HEK293 (cell line): Measurements from ENCODE around the gene ARL14EPL.
A peak's percentile ranks its signal among the peaks of the same experiment; 100 is the strongest.

Source experiments
- CTCF ChIA-PET: fragments of 350-600 bp; formaldehyde crosslinking; extraction: SDS; loops from one replicate; lab custom pipeline; 2021; ENCODE audit warnings: antibody characterized with exemption; lab: Yijun Ruan, JAX
- POLR2A ChIA-PET: fragments of 300-600 bp; formaldehyde crosslinking; extraction: SDS; loops from one replicate; lab custom pipeline; 2020; ENCODE audit warnings: antibody characterized with exemption, inconsistent platforms; lab: Yijun Ruan, JAX
- H3K27ac ChIP-seq: fragments of 200-500 bp; sonication (Bioruptor generic); 2 replicates; pipeline ENCODE4 v1.5.1; 2014; ENCODE audit warnings: low read depth, low read length, control low read depth, inconsistent platforms; ENCODE audit errors: extremely low read depth
- H3K36me3 ChIP-seq, 2 experiments: fragments of 200-500 bp in 1 of 2; sonication (Bioruptor generic) in 1 of 2; 1 replicate in 1 of 2; 2 replicates in 1 of 2; pipeline ENCODE4 v1.5.1; 2014 to 2017; ENCODE audit warnings: inconsistent platforms in 2 of 2, low read length in 2 of 2; ENCODE audit not compliant: control insufficient read depth in 2 of 2, insufficient read depth in 1 of 2
- H3K4me1 ChIP-seq: fragments of 200-500 bp; sonication (Bioruptor generic); 2 replicates; pipeline ENCODE4 v1.5.1; 2014; ENCODE audit warnings: mild to moderate bottlenecking, low read length, inconsistent platforms; ENCODE audit not compliant: control insufficient read depth, insufficient read depth
- H3K4me3 ChIP-seq: 2 replicates; pipeline ENCODE4 v1.5.1; 2011; ENCODE audit warnings: low read depth, mild to moderate bottlenecking, control low read depth, low read length, moderate library complexity
- H3K9me3 ChIP-seq: fragments of 200-500 bp; sonication (Bioruptor generic); 2 replicates; pipeline ENCODE4 v1.5.1; 2014; ENCODE audit warnings: low read depth, low read length, inconsistent platforms; ENCODE audit not compliant: control insufficient read depth, insufficient read depth
- SCRT2 ChIP-seq: fragments of 450-650 bp; formaldehyde crosslinking; IDR thresholded peaks from 2 replicates; pipeline ENCODE4 v1.5.1; 2016; ENCODE audit warnings: missing biosample characterization, missing genetic modification characterization
- ZNF157 ChIP-seq: fragments of 450-650 bp; formaldehyde crosslinking; IDR thresholded peaks from 2 replicates; pipeline ENCODE4 v1.5.1; 2016; ENCODE audit warnings: missing biosample characterization, missing genetic modification characterization
- ZNF202 ChIP-seq: fragments of 450-650 bp; formaldehyde crosslinking; IDR thresholded peaks from 2 replicates; pipeline ENCODE4 v1.5.1; 2016; ENCODE audit warnings: missing biosample characterization, missing genetic modification characterization, borderline replicate concordance
- ZNF248 ChIP-seq: fragments of 450-650 bp; formaldehyde crosslinking; IDR thresholded peaks from 2 replicates; pipeline ENCODE4 v1.5.1; 2017; ENCODE audit warnings: missing biosample characterization, missing genetic modification characterization
- ZNF423 ChIP-seq: fragments of 450-650 bp; formaldehyde crosslinking; IDR thresholded peaks from 2 replicates; pipeline ENCODE4 v1.5.1; 2016; ENCODE audit warnings: missing biosample characterization, missing genetic modification characterization
- ZNF544 ChIP-seq: fragments of 450-650 bp; formaldehyde crosslinking; IDR thresholded peaks from 2 replicates; pipeline ENCODE4 v1.5.0; 2017; ENCODE audit warnings: missing biosample characterization, missing genetic modification characterization
- ZNF610 ChIP-seq: fragments of 450-650 bp; formaldehyde crosslinking; IDR thresholded peaks from 2 replicates; pipeline ENCODE4 v1.5.1; 2016; ENCODE audit warnings: missing biosample characterization, missing genetic modification characterization, borderline replicate concordance
- ZNF660 ChIP-seq: fragments of 450-650 bp; IDR thresholded peaks from 2 replicates; pipeline ENCODE4 v1.5.1; 2018; ENCODE audit warnings: missing biosample characterization, mild to moderate bottlenecking, missing genetic modification characterization
- TF ChIP-seq, protein P1 (sequence below): fragments of 450-650 bp; formaldehyde crosslinking; IDR thresholded peaks from 2 replicates; pipeline ENCODE4 v1.5.1; 2017; ENCODE audit warnings: missing biosample characterization, missing genetic modification characterization
- TF ChIP-seq, protein P2 (sequence below): fragments of 450-650 bp; formaldehyde crosslinking; IDR thresholded peaks from 2 replicates; pipeline ENCODE4 v1.5.1; 2016; ENCODE audit warnings: missing biosample characterization, missing genetic modification characterization
- TF ChIP-seq, protein P3 (sequence below): IDR thresholded peaks from 2 replicates; pipeline ENCODE4 v1.6.1; 2011; ENCODE audit warnings: mild to moderate bottlenecking, low read depth, low read length, borderline replicate concordance
- TF ChIP-seq, protein P4 (sequence below): fragments of 450-650 bp; formaldehyde crosslinking; IDR thresholded peaks from 2 replicates; pipeline ENCODE4 v1.5.1; 2017; ENCODE audit warnings: missing biosample characterization, mild to moderate bottlenecking, missing genetic modification characterization, moderate library complexity
- TF ChIP-seq, protein P5 (sequence below): fragments of 450-650 bp; formaldehyde crosslinking; IDR thresholded peaks from 2 replicates; pipeline ENCODE4 v1.5.1; 2016; ENCODE audit warnings: missing biosample characterization, missing genetic modification characterization

The ARL14EPL gene

DNA sequence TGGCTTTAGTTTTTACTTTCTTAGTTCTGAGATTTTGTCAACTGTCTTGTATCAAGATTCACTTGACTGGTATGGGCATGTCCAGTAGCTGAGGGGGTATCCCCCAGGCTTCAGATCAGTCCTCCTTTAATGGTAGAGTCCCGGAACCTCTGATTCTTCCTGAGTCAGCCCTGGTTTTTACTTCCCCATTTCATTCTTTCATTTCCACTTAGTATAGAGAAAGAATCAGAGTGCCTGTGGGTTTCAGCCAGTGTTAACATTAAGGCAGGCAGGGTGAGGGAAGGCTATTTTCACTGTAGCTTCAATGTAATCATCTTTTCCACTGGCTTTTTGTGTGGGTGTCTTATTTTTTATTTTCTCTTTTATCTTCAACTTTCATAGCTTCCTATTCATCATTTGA lies 44.2 kb downstream of the ARL14EPL start (continued):
- TF ChIP-seq, protein P1, sequence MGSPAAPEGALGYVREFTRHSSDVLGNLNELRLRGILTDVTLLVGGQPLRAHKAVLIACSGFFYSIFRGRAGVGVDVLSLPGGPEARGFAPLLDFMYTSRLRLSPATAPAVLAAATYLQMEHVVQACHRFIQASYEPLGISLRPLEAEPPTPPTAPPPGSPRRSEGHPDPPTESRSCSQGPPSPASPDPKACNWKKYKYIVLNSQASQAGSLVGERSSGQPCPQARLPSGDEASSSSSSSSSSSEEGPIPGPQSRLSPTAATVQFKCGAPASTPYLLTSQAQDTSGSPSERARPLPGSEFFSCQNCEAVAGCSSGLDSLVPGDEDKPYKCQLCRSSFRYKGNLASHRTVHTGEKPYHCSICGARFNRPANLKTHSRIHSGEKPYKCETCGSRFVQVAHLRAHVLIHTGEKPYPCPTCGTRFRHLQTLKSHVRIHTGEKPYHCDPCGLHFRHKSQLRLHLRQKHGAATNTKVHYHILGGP (tag by site-specific recombination), result no peak
- TF ChIP-seq ZNF157 (tag by site-specific recombination) (no peak), ZNF202 (tag by site-specific recombination) (no peak), ZNF660 (no peak)
- TF ChIP-seq, protein P2, sequence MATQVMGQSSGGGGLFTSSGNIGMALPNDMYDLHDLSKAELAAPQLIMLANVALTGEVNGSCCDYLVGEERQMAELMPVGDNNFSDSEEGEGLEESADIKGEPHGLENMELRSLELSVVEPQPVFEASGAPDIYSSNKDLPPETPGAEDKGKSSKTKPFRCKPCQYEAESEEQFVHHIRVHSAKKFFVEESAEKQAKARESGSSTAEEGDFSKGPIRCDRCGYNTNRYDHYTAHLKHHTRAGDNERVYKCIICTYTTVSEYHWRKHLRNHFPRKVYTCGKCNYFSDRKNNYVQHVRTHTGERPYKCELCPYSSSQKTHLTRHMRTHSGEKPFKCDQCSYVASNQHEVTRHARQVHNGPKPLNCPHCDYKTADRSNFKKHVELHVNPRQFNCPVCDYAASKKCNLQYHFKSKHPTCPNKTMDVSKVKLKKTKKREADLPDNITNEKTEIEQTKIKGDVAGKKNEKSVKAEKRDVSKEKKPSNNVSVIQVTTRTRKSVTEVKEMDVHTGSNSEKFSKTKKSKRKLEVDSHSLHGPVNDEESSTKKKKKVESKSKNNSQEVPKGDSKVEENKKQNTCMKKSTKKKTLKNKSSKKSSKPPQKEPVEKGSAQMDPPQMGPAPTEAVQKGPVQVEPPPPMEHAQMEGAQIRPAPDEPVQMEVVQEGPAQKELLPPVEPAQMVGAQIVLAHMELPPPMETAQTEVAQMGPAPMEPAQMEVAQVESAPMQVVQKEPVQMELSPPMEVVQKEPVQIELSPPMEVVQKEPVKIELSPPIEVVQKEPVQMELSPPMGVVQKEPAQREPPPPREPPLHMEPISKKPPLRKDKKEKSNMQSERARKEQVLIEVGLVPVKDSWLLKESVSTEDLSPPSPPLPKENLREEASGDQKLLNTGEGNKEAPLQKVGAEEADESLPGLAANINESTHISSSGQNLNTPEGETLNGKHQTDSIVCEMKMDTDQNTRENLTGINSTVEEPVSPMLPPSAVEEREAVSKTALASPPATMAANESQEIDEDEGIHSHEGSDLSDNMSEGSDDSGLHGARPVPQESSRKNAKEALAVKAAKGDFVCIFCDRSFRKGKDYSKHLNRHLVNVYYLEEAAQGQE, result no peak
- TF ChIP-seq, all 188 proteins: peak for 0

DNA sequence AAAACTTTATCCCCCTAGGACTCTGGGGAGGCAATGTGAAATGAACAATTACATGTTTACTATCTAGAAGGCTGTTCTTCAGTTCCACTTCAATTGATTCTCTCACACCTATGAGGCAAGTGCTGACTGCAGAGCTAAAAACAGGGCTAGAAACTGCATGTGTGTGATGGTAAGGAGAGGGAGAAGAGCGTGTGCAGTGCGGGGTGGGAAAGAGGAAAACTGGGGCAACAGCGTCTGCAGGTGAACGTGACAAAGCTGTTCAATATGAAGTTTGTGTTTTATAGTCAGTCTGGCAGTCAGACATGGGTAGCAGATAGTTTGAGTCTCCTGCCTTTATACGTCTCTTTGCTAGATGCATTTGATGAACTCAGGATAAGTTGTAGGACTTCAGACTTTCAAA lies 45.9 kb downstream of the ARL14EPL start:
- Histone ChIP-seq H3K4me3 (no peak overlapping the region), H3K4me1 (no peaks in the 10 kb centered on the region), H3K9me3 (no peaks in the 10 kb centered on the region), H3K27ac (no peak overlapping the region), H3K36me3 (no peaks in the 10 kb centered on the region)
- TF ChIP-seq ZNF423, result no peak
- TF ChIP-seq, protein P3, sequence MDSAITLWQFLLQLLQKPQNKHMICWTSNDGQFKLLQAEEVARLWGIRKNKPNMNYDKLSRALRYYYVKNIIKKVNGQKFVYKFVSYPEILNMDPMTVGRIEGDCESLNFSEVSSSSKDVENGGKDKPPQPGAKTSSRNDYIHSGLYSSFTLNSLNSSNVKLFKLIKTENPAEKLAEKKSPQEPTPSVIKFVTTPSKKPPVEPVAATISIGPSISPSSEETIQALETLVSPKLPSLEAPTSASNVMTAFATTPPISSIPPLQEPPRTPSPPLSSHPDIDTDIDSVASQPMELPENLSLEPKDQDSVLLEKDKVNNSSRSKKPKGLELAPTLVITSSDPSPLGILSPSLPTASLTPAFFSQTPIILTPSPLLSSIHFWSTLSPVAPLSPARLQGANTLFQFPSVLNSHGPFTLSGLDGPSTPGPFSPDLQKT, result no peak
- TF ChIP-seq SCRT2 (tag by site-specific recombination), result no peak
- TF ChIP-seq, protein P4, sequence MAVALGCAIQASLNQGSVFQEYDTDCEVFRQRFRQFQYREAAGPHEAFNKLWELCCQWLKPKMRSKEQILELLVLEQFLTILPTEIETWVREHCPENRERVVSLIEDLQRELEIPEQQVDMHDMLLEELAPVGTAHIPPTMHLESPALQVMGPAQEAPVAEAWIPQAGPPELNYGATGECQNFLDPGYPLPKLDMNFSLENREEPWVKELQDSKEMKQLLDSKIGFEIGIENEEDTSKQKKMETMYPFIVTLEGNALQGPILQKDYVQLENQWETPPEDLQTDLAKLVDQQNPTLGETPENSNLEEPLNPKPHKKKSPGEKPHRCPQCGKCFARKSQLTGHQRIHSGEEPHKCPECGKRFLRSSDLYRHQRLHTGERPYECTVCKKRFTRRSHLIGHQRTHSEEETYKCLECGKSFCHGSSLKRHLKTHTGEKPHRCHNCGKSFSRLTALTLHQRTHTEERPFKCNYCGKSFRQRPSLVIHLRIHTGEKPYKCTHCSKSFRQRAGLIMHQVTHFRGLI (tag by site-specific recombination), result no peak
- TF ChIP-seq, protein P1 (tag by site-specific recombination), result no peak
- no peak for TF ChIP-seq ZNF248 (tag by site-specific recombination)
- ChIA-PET CTCF (interaction anchor here (1.0 kb wide), 1 partner anchor 190 kb away, joined by 3 read pairs; no protein-coding TSS in a partner anchor), POLR2A (no interaction called here)

DNA sequence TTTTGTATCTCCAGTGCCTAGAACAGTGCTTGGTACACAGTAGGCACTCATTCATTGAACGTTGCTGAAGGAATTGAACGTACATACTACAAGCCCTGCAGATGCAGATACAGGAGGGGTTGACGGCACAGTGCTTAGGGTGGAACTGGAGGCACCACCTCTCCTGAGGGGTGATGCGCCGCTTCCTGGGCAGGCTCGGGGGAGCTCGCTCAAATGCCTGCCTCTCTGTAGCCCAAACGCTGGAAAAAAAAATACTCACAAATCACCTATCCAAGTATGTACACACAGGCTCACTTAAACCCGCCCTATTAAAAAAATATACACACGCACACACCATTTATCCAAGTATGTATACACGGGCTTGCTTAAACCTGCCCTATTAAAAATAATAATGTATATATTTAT lies 52.0 kb downstream of the ARL14EPL start:
- Histone ChIP-seq H3K4me3 (peak overlapping the region; percentile 64), H3K36me3 (no peaks in the 10 kb centered on the region), H3K27ac (no peak overlapping the region), H3K9me3 (no peaks in the 10 kb centered on the region), H3K4me1 (no peaks in the 10 kb centered on the region)
- POLR2A ChIA-PET, result interaction anchor here (0.6 to 2.3 kb wide), 4 partner anchors 8 to 408 kb away, joined by 3 to 7 read pairs (median 4); partner anchors contain the start of gene ATG12
- CTCF ChIA-PET, result no interaction called here
- TF ChIP-seq, protein P5, sequence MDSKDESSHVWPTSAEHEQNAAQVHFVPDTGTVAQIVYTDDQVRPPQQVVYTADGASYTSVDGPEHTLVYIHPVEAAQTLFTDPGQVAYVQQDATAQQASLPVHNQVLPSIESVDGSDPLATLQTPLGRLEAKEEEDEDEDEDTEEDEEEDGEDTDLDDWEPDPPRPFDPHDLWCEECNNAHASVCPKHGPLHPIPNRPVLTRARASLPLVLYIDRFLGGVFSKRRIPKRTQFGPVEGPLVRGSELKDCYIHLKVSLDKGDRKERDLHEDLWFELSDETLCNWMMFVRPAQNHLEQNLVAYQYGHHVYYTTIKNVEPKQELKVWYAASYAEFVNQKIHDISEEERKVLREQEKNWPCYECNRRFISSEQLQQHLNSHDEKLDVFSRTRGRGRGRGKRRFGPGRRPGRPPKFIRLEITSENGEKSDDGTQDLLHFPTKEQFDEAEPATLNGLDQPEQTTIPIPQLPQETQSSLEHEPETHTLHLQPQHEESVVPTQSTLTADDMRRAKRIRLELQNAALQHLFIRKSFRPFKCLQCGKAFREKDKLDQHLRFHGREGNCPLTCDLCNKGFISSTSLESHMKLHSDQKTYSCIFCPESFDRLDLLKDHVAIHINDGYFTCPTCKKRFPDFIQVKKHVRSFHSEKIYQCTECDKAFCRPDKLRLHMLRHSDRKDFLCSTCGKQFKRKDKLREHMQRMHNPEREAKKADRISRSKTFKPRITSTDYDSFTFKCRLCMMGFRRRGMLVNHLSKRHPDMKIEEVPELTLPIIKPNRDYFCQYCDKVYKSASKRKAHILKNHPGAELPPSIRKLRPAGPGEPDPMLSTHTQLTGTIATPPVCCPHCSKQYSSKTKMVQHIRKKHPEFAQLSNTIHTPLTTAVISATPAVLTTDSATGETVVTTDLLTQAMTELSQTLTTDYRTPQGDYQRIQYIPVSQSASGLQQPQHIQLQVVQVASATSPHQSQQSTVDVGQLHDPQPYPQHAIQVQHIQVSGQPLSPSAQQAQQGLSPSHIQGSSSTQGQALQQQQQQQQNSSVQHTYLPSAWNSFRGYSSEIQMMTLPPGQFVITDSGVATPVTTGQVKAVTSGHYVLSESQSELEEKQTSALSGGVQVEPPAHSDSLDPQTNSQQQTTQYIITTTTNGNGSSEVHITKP, result 0 out of 2 replicates have a peak, but pooled peaks have one; percentile 21
- TF ChIP-seq ZNF610 (no peak), ZNF544 (tag by site-specific recombination) (no peak)
